SK-N-SH treated with all-trans-retinoic acid at 6 μM for 48 hours (cell line): ENCODE data around the gene ZNF581.

Experiments
- ATAC-seq: fragments of 200-7000 bp; cut with Tn5 transposase; 3 replicates; pipeline ENCODE4 v1.9.1; 2020; ENCODE audit warnings: mild to moderate bottlenecking, moderate library complexity
- ARNTL ChIP-seq: fragments of 450-650 bp; formaldehyde crosslinking; IDR thresholded peaks from 2 replicates; pipeline ENCODE4 v1.5.0; 2020; ENCODE audit warnings: low read depth, mild to moderate bottlenecking, moderate library complexity, borderline replicate concordance
- BACH2 ChIP-seq: fragments of 250-450 bp; sonication (Bioruptor Pico); IDR thresholded peaks from 2 replicates; pipeline ENCODE4 v1.9.0; 2021; ENCODE audit warnings: mild to moderate bottlenecking, borderline replicate concordance
- CSDC2 ChIP-seq: fragments of 250-450 bp; sonication (Bioruptor Pico); IDR thresholded peaks from 2 replicates; pipeline ENCODE4 v1.5.0; 2020; ENCODE audit warnings: mild to moderate bottlenecking, moderate library complexity
- ESRRG ChIP-seq: fragments of 250-450 bp; sonication (Bioruptor Pico); IDR thresholded peaks from 2 replicates; pipeline ENCODE4 v1.6.1; 2021; ENCODE audit warnings: mild to moderate bottlenecking
- GLIS3 ChIP-seq: fragments of 250-450 bp; sonication (Bioruptor Pico); IDR thresholded peaks from 2 replicates; pipeline ENCODE4 v1.5.0; 2020; ENCODE audit warnings: mild to moderate bottlenecking, moderate library complexity
- ISL1 ChIP-seq: fragments of 250-450 bp; sonication (Bioruptor Pico); IDR thresholded peaks from 2 replicates; pipeline ENCODE4 v2.1.2; 2022; ENCODE audit warnings: mild to moderate bottlenecking, moderate library complexity
- OSR1 ChIP-seq: fragments of 250-450 bp; sonication (Bioruptor Pico); IDR thresholded peaks from 2 replicates; pipeline ENCODE4 v1.8.0; 2022; ENCODE audit warnings: moderate library complexity, mild to moderate bottlenecking, inconsistent platforms
- POU6F1 ChIP-seq: fragments of 250-450 bp; sonication (Bioruptor Pico); IDR thresholded peaks from 2 replicates; pipeline ENCODE4 v1.8.0; 2021; ENCODE audit warnings: low read depth, mild to moderate bottlenecking, moderate library complexity, borderline replicate concordance
- PPARA ChIP-seq: fragments of 250-450 bp; sonication (Bioruptor Pico); IDR thresholded peaks from 2 replicates; pipeline ENCODE4 v1.5.0; 2020; ENCODE audit warnings: mild to moderate bottlenecking, borderline replicate concordance
- RARB ChIP-seq: fragments of 250-450 bp; sonication (Bioruptor Pico); IDR thresholded peaks from 2 replicates; pipeline ENCODE4 v1.8.0; 2021; ENCODE audit warnings: mild to moderate bottlenecking, moderate library complexity
- SNAI2 ChIP-seq: fragments of 250-450 bp; sonication (Bioruptor Pico); IDR thresholded peaks from 2 replicates; pipeline ENCODE4 v1.5.0; 2020; ENCODE audit warnings: mild to moderate bottlenecking, moderate library complexity
- TCF4 ChIP-seq: fragments of 250-450 bp; sonication (Bioruptor Pico); IDR thresholded peaks from 2 replicates; pipeline ENCODE4 v1.8.0; 2021; ENCODE audit warnings: mild to moderate bottlenecking, moderate library complexity, borderline replicate concordance
- TSHZ2 ChIP-seq: fragments of 250-450 bp; sonication (Bioruptor Pico); IDR thresholded peaks from 2 replicates; pipeline ENCODE4 v1.5.0; 2020; ENCODE audit warnings: mild to moderate bottlenecking, moderate library complexity
- ZC3H10 ChIP-seq: fragments of 250-450 bp; sonication (Bioruptor Pico); IDR thresholded peaks from 2 replicates; pipeline ENCODE4 v1.5.1; 2021; ENCODE audit warnings: mild to moderate bottlenecking, moderate library complexity
- ZFP30 ChIP-seq: fragments of 450-650 bp; formaldehyde crosslinking; IDR thresholded peaks from 2 replicates; pipeline ENCODE4 v1.5.0; 2022; ENCODE audit warnings: mild to moderate bottlenecking, moderate library complexity
- ZNF565 ChIP-seq: fragments of 450-650 bp; formaldehyde crosslinking; conservative IDR thresholded peaks from 2 replicates; pipeline ENCODE4 v1.5.0; 2020; ENCODE audit warnings: low read depth, mild to moderate bottlenecking, moderate library complexity
- ZNF70 ChIP-seq: fragments of 450-650 bp; formaldehyde crosslinking; IDR thresholded peaks from 2 replicates; pipeline ENCODE4 v1.5.0; 2020; ENCODE audit warnings: mild to moderate bottlenecking, moderate library complexity
- ZNF8 ChIP-seq: fragments of 450-650 bp; formaldehyde crosslinking; IDR thresholded peaks from 2 replicates; pipeline ENCODE4 v1.5.0; 2020; ENCODE audit warnings: mild to moderate bottlenecking, moderate library complexity
- TF ChIP-seq, protein P1 (sequence below): fragments of 250-450 bp; sonication (Bioruptor Pico); IDR thresholded peaks from 2 replicates; pipeline ENCODE4 v1.5.1; 2021; ENCODE audit warnings: mild to moderate bottlenecking, moderate library complexity
- TF ChIP-seq, protein P2 (sequence below): fragments of 250-450 bp; sonication (Bioruptor Pico); IDR thresholded peaks from 2 replicates; pipeline ENCODE4 v1.8.0; 2020; ENCODE audit warnings: mild to moderate bottlenecking, moderate library complexity, borderline replicate concordance
- TF ChIP-seq, protein P3 (sequence below): fragments of 250-450 bp; sonication (Bioruptor Pico); IDR thresholded peaks from 2 replicates; pipeline ENCODE4 v1.5.1; 2020; ENCODE audit warnings: low read depth, mild to moderate bottlenecking, moderate library complexity

The ZNF581 gene

GRCh38 chr19:55667006-55667381 lies 23.5 kb downstream of the ZNF581 start (continued):
- TF ChIP-seq TSHZ2 (no peak), RARB (CRISPR knock-in tag) (no peak), ZNF565 (CRISPR knock-in tag) (no peak), SNAI2 (no peak), ARNTL (no peak), POU6F1 (no peak)

GRCh38 chr19:55667511-55667910 lies 24.1 kb downstream of the ZNF581 start:
- TF ChIP-seq GLIS3: no peak
- no peak for TF ChIP-seq SNAI2
- TF ChIP-seq, protein P1, sequence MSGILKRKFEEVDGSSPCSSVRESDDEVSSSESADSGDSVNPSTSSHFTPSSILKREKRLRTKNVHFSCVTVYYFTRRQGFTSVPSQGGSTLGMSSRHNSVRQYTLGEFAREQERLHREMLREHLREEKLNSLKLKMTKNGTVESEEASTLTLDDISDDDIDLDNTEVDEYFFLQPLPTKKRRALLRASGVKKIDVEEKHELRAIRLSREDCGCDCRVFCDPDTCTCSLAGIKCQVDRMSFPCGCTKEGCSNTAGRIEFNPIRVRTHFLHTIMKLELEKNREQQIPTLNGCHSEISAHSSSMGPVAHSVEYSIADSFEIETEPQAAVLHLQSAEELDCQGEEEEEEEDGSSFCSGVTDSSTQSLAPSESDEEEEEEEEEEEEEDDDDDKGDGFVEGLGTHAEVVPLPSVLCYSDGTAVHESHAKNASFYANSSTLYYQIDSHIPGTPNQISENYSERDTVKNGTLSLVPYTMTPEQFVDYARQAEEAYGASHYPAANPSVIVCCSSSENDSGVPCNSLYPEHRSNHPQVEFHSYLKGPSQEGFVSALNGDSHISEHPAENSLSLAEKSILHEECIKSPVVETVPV (CRISPR knock-in tag): no peak
- no peak for TF ChIP-seq RARB (CRISPR knock-in tag)
- no peak for TF ChIP-seq ZNF8 (CRISPR knock-in tag)
- TF ChIP-seq OSR1: no peak
- no peak for TF ChIP-seq TCF4 (CRISPR knock-in tag)
- ATAC-seq: no peak

- ATAC-seq: no peak
- TF ChIP-seq RARB (CRISPR knock-in tag): no peak
- no peak for TF ChIP-seq TCF4 (CRISPR knock-in tag)
- TF ChIP-seq PPARA: no peak
- TF ChIP-seq ZNF565 (CRISPR knock-in tag): no peak
- TF ChIP-seq, protein P2, sequence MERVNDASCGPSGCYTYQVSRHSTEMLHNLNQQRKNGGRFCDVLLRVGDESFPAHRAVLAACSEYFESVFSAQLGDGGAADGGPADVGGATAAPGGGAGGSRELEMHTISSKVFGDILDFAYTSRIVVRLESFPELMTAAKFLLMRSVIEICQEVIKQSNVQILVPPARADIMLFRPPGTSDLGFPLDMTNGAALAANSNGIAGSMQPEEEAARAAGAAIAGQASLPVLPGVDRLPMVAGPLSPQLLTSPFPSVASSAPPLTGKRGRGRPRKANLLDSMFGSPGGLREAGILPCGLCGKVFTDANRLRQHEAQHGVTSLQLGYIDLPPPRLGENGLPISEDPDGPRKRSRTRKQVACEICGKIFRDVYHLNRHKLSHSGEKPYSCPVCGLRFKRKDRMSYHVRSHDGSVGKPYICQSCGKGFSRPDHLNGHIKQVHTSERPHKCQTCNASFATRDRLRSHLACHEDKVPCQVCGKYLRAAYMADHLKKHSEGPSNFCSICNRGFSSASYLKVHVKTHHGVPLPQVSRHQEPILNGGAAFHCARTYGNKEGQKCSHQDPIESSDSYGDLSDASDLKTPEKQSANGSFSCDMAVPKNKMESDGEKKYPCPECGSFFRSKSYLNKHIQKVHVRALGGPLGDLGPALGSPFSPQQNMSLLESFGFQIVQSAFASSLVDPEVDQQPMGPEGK (CRISPR knock-in tag): no peak
- TF ChIP-seq, protein P1 (CRISPR knock-in tag): no peak
- no peak for TF ChIP-seq OSR1
- TF ChIP-seq ZC3H10 (CRISPR knock-in tag): no peak
- TF ChIP-seq SNAI2: no peak
- no peak for TF ChIP-seq ZNF8 (CRISPR knock-in tag)
- no peak for TF ChIP-seq CSDC2 (CRISPR knock-in tag)
- TF ChIP-seq ESRRG (CRISPR knock-in tag): no peak
- TF ChIP-seq, protein P3, sequence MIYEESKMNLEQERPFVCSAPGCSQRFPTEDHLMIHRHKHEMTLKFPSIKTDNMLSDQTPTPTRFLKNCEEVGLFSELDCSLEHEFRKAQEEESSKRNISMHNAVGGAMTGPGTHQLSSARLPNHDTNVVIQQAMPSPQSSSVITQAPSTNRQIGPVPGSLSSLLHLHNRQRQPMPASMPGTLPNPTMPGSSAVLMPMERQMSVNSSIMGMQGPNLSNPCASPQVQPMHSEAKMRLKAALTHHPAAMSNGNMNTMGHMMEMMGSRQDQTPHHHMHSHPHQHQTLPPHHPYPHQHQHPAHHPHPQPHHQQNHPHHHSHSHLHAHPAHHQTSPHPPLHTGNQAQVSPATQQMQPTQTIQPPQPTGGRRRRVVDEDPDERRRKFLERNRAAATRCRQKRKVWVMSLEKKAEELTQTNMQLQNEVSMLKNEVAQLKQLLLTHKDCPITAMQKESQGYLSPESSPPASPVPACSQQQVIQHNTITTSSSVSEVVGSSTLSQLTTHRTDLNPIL (CRISPR knock-in tag): no peak
- TF ChIP-seq ISL1 (CRISPR knock-in tag): no peak
- no peak for TF ChIP-seq ZFP30
- TF ChIP-seq GLIS3: no peak
- TF ChIP-seq BACH2 (CRISPR knock-in tag): no peak
- no peak for TF ChIP-seq ZNF70 (CRISPR knock-in tag)
- TF ChIP-seq POU6F1: no peak
These were observed 24.5 kb downstream of the ZNF581 start for GRCh38 chr19:55667958-55668357.
